GM21723 (cell line): ENCODE results near the gene ITGA4.
"Not testable (repeated sequence)": the region's sequence is repeated elsewhere in the genome, so short reads cannot be mapped to it uniquely, and the experiment has no call there.

ENCODE experiments used
- ATAC-seq: cut with Tn5 transposase; IDR thresholded peaks from one replicate; pipeline ENCODE4 v1.9.1; 2021; ENCODE audit warnings: mild to moderate bottlenecking, moderate library complexity; ENCODE audit not compliant: unreplicated experiment

Gene ITGA4

DNA sequence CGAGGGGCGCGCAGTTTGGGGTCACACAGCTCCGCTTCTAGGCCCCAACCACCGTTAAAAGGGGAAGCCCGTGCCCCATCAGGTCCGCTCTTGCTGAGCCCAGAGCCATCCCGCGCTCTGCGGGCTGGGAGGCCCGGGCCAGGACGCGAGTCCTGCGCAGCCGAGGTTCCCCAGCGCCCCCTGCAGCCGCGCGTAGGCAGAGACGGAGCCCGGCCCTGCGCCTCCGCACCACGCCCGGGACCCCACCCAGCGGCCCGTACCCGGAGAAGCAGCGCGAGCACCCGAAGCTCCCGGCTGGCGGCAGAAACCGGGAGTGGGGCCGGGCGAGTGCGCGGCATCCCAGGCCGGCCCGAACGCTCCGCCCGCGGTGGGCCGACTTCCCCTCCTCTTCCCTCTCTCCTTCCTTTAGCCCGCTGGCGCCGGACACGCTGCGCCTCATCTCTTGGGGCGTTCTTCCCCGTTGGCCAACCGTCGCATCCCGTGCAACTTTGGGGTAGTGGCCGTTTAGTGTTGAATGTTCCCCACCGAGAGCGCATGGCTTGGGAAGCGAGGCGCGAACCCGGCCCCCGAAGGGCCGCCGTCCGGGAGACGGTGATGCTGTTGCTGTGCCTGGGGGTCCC is at the start of gene ITGA4:
ITGA4 (plus strand) TSS at position 266 of the 620 bp plus-strand sequence; CDS start at position 535, 269 bp downstream.
- ATAC-seq: peak; percentile 82

DNA sequence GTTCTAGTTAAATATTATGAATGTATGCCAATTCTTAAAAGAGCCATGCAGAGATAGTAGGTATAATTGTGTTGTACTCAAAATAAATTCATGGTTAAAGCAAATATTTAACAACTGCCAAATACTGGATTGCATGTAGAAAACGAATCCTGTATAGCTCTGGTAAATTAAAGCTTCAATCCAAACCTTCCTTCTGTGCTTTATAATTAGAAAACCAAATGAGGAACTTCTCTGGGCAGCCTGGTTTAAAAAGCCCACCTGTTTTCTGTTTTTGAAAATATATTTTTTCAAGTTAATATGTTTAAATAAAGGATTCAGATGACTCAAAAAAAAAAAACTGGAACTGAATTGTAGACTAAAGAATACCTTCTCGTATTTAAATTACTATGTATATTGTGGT is 48.3 kb upstream of the ITGA4 start:
- ATAC-seq: no peak

DNA sequence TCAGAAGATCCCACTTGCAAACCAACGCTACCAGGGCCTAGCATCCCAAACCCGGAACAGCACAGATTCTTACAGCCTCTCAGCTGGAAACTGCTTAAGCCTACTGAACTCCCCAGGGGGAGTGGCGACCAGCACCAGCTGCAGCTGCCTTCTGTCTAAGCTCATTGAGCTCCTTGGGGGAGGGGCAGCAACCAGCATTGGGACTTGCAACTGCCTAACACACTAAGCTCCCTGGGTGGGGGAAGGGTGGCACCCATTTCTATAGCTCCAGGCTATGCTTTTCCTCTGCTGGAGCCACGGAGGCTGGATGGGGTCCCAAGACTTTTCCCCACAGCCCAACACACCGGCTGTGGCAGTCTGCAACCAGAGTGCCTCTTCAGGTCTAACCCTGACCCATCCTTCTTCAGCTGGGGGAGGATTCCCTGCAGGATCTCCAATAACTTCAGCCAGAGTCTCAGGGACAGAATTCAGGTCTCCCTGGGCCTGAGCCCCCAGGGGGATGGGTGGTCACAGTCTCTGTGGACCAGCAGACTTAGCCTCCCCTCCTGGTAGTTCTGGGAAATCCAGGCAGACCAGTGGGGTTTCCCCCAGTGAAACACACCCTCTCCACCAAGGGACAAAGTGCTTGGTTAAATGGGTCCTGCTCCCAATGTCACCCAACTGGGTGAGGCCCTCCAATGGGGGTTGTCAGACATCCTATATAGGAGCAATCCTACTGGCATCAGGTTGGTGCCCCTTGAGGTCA is 45.9 kb upstream of the ITGA4 start:
- peak; percentile 96 for ATAC-seq

DNA sequence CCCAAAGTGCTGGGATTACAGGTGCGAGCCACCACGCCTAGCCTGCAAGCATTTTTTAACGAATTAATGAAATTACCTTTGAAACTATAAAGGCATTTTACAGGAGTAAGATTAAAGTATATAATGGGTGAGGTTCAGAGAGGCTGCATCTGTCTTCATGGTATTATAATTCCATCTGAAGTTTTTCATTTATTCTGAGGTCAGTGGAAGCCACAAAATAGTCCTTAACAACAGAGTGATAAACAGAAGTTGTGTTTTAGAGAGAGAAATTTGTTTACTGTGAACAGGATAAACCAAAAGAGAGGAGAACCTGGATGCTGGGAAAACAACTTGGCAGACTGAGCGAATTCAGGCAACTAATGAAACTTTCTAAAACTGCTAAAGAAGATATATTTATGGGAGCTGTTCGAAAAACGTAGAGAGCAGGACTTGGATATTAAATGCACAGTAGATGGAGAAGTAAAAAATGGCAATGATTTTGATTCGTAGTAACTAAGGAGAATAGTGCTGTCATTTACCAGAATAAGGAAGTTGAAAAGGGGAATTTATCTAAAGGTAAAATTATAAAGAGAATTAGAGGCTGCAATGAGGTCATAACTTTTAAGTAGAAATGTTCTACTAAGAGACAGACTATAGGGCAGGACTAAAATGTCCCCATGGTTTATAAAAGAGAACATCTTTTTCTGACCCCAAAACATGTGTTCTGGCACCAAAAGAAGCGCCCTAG is 37.9 kb upstream of the ITGA4 start:
- ATAC-seq: no peak

DNA sequence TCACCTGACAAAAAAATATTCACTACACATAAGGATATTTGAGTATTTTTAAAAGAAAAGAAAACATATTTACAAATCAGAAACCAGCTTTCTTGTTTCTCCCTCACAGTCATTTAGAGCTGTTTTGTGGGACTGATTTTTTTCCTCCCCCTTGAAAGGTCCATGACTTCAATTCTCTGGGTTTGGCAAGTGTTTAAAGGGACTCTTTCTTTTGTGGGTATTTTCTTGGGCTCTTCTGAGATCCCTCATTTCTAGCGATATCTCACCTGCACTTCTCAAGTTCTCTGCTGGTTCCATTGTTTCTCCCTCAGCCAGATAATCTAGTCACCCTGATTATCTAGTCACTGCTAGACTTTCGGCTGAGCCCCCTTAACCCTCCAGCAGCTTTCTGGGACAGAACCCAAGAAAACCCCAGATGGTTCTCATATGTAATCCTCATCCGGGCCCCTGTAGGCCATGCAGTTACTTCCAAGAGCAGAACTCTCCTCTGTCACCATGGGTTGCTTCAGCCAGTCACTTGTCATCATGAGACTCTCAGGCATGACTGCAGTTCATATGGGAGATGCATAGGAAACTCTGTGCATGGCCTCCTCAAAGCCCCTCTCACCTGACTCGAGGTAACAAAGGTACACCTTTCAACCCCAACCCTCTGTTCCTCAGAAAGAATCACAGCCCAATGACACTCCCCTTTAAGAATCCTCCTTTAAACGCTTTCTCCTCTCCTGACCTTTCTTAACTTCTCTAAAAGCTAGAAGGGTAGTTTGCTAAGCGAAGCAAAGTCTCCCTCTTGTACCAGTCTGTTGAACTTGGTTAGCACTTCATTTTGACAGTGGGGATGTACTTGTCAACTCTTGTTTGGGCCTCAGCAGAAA is 36.7 kb upstream of the ITGA4 start:
- ATAC-seq: no peak

DNA sequence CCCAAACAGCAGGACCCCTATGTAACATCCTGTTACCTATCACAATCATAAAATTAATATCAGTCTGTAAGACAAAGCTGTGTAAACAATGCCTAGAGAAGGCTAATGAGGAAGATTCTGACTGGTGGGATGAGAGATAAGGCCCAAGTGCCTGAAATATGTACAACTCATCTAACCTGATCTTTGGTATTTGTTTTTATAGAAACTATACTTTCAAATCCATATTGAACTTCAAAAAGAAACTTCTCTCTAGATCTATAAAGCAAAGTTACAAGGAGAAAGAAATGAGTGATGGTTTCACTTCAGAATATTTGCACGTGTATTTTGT is 36.1 kb upstream of the ITGA4 start:
- no peak for ATAC-seq

DNA sequence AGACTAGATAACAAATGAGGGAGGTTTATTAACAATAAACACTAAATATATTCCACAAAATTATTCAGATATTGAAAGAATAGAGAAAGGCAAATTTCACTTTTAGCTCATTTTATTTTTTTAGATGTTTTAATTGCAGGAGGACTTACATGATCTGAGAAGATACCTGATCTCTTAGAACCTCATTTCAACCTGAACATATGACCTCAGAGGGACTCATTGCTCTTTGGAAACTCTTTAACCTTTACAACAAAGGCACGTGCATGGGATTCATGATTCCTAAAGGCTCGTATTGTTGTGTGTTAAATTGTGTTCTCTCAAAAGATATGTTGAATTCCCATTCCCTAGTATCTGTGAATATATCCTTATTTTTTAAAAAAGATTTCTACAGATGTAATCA is 35.7 kb upstream of the ITGA4 start:
- no peak for ATAC-seq

DNA sequence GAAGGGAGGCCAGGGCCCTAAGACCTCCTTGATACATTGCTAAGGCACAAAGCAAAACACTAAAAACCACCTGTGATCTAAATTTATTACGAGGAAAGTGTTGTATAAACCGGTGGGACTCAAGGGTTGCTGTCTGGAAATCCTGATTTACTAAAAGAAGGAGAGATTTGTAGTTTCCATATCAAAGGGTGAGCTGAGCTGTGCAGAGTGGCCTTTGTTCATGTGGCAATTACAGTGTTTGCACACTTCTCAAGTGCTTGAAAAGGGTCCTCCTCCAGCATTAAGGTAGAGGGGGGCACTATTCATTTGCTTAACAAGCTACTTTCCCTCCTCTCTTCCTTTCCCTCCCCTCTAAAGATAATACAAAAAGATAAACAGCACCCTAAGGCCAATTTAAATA is 30.5 kb upstream of the ITGA4 start:
- no peak for ATAC-seq

DNA sequence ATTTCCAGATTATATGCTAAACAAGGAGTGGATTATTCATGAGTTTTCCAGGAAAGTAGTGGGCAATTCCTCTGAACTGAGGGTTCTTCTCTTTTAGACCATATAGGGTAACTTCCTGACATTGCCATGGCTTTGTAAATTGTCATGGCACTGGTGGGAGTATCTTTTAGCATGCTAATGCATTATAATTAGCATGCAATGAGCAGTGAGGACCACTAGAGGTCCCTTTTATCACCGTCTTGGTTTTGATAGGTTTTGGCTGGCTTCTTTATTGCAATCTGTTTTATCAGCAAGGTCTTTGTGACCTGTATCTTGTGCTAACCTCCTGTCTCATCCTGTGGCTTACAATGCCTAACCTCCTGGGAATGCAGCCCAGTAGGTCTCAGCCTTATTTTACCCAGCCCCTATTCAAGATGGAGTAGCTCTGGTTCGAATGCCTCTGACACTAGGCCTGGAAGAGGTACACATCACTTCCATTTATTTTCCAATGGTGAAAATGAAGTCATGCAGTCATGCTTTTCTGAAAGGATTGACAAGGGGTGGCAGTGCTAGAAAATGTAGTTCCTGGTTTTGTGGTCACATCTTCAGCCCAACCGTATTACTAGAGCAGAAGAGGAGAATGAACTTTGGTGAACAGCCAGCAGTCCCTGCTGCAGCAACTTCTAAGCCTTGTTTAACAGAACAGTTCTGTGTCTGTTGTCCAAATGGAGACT is 26.6 kb upstream of the ITGA4 start:
- no peak for ATAC-seq

DNA sequence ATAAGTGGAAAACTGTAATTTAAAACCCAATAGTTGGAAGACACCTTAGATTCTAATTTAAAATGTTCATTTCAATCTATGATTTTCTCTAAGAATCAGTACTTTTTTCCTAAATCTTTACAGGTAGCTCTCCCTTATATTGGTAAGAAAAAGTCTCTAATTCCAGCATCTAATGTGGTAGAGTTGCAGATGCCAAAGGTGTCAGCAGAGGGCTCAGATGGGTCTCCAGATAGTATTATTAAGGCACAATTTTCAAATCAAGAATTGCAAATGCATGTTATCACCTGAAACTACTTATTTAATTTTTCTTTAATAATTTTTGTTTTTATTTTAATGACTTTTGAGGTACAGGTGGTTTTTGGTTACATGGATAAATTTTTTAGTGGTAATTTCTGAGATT is 25.5 kb upstream of the ITGA4 start:
- no peak for ATAC-seq

DNA sequence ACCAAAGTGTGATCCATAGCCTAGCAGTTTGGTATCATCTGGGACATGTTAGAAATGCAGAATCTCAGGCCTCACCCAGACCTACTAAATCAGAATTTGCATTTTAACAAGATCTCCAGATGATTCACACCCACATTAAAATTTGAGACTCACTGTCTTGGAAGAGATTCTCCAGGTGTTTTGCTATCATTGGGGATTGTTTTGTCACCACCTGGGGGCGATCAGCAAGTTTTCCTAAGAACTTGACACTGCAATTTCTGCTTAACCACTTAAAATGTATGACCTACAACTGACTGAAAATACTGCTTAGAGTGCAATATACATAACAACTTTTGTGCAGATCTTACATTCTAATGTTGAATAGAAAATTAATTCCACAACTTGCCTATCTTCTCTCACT is 18.9 kb upstream of the ITGA4 start:
- ATAC-seq: no peak

DNA sequence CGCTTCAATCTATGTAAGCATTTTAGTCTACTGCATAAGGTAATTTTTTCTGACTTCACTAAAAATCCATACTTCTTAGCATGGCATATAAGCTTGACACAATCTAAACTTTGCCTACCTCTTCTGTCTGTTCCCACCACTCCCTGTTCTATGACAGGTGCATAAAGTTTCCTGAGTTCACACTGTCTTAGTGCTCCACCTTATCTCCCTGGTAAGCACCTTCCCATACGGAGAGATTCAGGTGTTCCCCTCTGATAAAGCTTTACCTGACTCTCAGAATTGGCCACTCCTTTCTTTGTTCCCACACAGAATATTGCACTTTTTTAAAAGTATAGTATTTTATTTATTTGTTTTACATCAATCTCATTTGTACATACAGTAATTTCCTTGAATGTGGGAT is 16.8 kb upstream of the ITGA4 start:
- ATAC-seq: no peak

DNA sequence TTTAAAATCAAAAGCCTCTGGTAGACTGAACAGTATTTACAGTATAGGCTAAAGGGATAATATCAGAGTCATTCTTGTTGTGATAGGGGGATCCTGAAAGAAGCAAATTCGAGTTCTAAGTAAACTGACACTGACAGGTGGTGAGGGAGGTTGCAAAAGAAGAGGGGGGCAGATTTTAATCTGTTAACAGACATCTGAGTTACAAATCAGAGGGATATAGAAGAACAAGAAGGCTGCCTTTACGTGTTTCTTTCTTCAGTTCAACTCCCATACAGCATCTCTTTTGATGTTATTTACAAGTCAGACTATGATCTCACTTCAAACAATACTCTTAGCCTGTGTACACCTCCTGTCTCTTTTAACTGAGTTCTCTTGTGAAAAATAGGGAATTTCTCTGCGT is 16.3 kb upstream of the ITGA4 start:
- no peak for ATAC-seq

DNA sequence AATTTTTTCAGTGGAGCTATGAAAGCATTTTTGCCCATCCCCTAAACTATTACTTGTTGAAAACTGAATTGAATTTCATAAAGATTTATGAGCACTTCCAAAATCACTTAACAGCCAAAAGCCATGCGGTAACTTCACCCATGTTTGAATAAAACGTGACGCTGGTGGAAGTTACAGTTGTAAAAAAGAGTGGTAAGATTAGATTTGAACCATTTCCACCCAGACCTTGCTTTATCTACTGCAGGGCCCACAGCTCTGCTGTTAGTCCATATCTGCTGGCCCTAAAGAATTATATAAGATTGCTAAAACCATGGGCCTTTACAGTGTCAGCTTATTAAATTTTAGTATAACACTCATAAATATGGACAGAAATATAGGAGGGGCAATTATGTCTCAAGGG is 15.5 kb upstream of the ITGA4 start:
- no peak for ATAC-seq

DNA sequence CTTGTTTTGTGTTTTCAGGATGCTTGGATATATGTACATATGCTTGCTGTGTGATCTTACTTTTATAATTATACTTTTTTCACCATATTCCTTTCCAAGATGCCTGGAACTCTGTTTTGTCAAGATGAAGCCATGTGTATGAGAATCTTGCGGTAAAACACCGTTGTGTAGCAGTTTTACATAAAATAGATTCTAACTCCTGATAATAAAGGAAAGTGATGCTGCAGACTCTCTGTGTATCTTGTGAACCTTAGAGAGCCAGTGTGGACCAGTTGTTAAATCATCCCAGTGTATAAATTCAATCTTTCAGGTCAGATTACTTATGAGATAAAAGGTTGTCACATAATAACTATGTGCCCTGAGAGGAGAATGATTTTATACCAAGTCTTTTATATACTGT is 12.5 kb upstream of the ITGA4 start:
- no peak for ATAC-seq

DNA sequence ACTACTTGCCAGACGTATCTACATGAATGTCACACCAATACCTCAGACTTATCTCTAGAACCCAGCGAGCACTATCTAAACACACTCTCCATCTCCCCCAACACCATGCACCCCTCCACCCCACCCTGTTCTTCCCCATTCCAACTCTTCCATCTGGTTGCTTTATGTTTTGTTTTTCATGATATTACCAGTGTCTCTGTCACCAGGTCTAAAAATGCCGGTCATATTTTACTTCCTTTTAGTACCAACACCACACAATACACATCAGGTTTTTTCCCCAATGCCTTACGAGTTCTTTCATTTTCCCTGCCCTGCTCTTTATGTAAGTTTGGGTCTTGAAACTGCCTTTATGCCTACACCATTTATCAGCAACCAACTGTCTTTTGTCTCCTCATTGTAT is 10.2 kb upstream of the ITGA4 start:
- ATAC-seq: peak; percentile 72

DNA sequence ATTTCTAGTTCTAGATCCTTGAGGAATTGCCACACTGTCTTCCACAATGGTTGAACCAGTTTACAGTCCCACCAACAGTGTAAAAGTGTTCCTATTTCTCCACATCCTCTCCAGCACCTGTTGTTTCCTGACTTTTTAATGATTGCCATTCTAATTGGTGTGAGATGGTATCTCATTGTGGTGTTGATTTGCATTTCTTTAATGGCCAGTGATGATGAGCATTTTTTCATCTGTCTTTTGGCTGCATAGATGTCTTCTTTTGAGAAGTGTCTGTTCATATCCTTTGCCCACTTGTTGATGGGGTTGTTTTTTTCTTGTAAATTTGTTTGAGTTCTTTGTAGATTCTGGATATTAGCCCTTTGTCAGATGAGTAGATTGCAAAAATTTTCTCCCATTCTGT is 7.9 kb upstream of the ITGA4 start:
- ATAC-seq: not testable (repeated sequence)

DNA sequence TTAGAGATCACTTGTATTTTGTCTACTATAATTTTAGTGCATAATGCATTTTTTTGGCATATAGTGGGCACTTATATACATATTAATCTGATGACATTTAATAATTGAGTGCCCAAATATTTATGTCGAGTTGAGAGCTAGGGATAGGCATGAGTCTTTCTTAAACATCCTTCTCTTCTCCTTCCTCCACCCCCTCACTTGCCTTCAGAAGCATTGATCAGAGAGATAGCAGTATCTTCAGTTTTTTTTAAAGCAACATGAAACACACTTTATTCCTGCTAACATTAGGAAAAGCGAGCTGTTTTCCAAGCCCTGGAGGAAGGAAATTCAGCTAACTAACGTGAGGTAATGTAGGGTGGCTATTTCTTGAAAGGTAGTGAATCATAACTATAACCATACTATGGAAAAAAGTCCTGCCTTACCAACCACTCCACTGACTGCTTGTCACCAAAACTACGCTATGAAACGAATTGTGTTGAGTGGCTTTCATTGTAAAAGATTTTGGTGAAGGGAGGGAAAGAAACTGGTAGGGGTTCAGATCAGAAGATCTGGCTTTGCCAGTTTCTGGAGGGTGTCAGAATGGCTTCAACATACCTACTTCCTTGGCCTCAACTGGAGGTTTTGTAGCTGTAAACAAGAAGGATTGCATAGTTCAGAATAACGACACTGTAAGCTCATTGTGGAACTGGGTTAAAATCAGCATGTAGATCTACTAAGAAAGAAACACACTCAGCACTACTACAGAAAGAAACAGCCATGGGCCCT is 2.3 kb upstream of the ITGA4 start:
- no peak for ATAC-seq

DNA sequence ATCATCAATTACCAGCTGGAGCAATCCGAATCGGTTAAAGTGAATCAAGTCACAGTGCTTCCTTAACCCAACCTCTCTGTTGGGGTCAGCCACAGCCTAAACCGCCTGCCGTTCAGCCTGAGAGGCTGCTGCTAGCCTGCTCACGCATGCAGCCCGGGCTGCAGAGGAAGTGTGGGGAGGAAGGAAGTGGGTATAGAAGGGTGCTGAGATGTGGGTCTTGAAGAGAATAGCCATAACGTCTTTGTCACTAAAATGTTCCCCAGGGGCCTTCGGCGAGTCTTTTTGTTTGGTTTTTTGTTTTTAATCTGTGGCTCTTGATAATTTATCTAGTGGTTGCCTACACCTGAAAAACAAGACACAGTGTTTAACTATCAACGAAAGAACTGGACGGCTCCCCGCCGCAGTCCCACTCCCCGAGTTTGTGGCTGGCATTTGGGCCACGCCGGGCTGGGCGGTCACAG is 496 bp upstream of the ITGA4 start:
- ATAC-seq: peak; percentile 72
